Measurements from ENCODE around the gene SLCO1B3.

Gene SLCO1B3

DNA sequence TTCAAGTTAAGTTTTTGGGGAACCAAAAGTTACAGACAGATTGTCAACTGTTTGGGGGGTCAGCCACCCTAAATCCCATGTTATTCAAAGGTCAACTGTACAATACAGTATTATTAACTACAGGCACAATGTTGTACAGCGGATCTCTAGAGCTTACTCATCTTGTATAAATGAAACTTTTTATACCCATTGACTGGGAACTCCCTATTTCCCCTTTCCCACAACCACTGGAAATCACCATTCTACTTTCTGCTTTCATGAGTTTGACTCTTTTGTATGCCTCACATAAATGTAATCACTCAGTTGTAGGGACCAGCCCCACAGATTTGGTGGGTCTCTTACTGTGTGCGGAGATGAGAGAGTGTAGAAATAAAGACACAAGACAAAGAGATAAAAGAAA is 57.8 kb downstream of the SLCO1B3 start:
- DNase-seq (ENCODE audit: low read depth in 2 of 2): no peak
- no peak for TF ChIP-seq CTCF (IDR thresholded peaks at IDR 0.05; ENCODE audit: low read depth, low read length)
- H3K4me3 ChIP-seq (replicated peaks in 1 of 2; ENCODE audit: low read depth in 2 of 2, low read length in 2 of 2): no peak overlapping the region

GRCh38 chr12:20883288-20883687 is 72.8 kb downstream of the SLCO1B3 start:
- no peak for TF ChIP-seq CTCF (IDR thresholded peaks at IDR 0.05; ENCODE audit: low read depth, low read length)
- no peak overlapping the region for H3K4me3 ChIP-seq (replicated peaks in 1 of 2; ENCODE audit: low read depth in 2 of 2, low read length in 2 of 2)
- DNase-seq (ENCODE audit: low read depth in 2 of 2): peak; percentile 74 to 90

- TF ChIP-seq CTCF (IDR thresholded peaks at IDR 0.05; ENCODE audit: low read depth, low read length): no peak
- H3K4me3 ChIP-seq (replicated peaks in 1 of 2; ENCODE audit: low read depth in 2 of 2, low read length in 2 of 2): no peak overlapping the region
- peak in 1 of 2 donors; percentile 60 for DNase-seq (ENCODE audit: low read depth in 2 of 2)
Measured at GRCh38 chr12:20885116-20885515, 74.6 kb downstream of the SLCO1B3 start.

DNA sequence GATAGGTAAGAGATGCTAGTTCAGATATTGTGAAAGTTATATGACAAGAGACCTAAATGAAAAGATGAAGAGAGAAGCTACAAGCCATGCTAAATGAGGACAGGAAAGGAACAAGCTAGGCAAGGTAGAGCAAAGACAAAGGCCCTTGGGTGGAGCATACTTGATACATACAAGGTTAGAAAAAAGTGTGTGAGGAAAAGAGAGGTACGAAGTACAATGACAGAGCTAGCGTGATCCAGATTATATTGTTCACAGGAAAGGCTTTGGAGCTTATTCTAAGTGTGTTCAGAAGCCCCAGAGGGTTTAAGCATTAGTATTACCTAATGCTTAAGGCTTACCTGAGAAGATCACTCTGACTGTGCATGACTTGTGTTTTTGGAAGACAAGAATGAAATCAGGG is 75.0 kb downstream of the SLCO1B3 start:
- no peak for TF ChIP-seq CTCF (IDR thresholded peaks at IDR 0.05; ENCODE audit: low read depth, low read length)
- DNase-seq (ENCODE audit: low read depth in 2 of 2): no peak
- H3K4me3 ChIP-seq (replicated peaks in 1 of 2; ENCODE audit: low read depth in 2 of 2, low read length in 2 of 2): no peak overlapping the region

DNA sequence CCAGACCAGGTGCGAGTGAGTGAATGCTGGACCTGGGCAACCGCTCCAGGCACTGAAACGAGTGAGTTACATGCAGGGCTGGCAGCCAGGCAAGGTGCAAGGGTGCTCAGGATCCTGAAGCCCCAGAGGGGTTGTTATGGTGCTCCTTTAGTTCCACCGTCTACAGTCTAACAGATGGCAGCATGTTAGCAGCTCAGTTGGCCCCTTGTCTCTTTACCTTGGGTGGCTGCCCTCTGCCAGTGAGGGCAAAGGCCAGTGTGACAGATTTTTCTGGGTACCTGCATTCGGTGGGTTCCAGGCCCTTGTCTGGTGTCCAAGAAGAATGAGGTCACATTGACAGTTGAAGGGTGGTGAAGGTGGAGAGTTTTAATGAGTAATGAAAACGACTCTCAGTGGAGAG is 106.8 kb downstream of the SLCO1B3 start:
- no peak for DNase-seq (ENCODE audit: low read depth in 2 of 2)
- no peak overlapping the region for H3K4me3 ChIP-seq (replicated peaks in 1 of 2; ENCODE audit: low read depth in 2 of 2, low read length in 2 of 2)
- TF ChIP-seq CTCF (IDR thresholded peaks at IDR 0.05; ENCODE audit: low read depth, low read length): no peak

- no peak for TF ChIP-seq CTCF (IDR thresholded peaks at IDR 0.05; ENCODE audit: low read depth, low read length)
- DNase-seq (ENCODE audit: low read depth in 2 of 2): no peak
- H3K4me3 ChIP-seq (replicated peaks in 1 of 2; ENCODE audit: low read depth in 2 of 2, low read length in 2 of 2): no peak overlapping the region
Measured at GRCh38 chr12:20917819-20918218, 107.3 kb downstream of the SLCO1B3 start.

- no peak overlapping the region for H3K4me3 ChIP-seq (replicated peaks in 1 of 2; ENCODE audit: low read depth in 2 of 2, low read length in 2 of 2)
- TF ChIP-seq CTCF (IDR thresholded peaks at IDR 0.05; ENCODE audit: low read depth, low read length): no peak
- no peak for DNase-seq (ENCODE audit: low read depth in 2 of 2)
Measured at GRCh38 chr12:20931894-20932293, 121.4 kb downstream of the SLCO1B3 start.
